IPS-11a (cell line): ENCODE measurements around the gene ZNF576.
"Not testable (repeated sequence)": the region's sequence is repeated elsewhere in the genome, so short reads cannot be mapped to it uniquely, and the experiment has no call there.

ENCODE experiments used
- H3K4me3 ChIP-seq: one replicate; pipeline ENCODE4 v1.5.1; 2013; ENCODE audit warnings: low read depth, low read length, control low read depth

Gene ZNF576, protein sequence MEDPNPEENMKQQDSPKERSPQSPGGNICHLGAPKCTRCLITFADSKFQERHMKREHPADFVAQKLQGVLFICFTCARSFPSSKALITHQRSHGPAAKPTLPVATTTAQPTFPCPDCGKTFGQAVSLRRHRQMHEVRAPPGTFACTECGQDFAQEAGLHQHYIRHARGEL

DNA sequence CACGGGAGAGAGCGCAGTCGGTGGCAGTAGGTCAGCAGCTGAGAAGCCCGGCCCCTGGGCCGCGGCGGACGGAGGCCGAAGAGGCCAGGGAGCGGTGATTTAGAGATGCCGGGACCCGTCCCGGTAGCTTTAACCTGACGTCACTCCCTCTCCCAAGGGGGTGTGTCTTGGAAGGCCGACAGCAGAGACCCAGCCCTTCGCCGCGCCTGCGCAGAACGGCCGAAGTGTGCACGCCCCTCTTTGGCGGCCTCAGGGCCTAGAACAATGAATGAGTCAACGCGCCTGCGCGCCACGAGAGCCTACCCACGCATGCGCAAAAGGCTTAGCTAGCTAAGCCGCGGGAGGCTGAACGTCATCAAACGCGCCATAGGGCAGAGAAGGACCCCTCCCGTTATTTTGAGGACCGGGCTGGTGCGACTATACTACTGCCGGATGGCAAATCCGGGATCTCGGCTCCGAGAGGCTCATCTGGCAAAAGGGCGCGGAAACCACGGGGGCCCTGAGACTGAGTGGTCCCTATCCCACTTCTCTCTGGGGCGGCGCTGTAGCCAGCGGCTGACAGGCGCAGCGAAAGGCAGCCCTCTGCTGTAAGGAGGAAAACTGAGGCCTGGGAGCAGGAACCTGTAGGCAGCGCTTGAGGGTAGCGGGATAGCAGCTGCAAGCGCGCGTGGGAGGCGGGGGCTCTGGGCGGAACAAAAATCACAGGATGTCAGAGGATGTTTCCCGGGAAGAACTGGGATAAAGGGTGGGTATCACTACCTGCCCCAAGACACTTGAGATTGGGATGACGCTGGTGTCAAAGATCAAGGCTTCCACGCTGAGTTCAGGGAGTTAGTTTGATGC is at the start of gene ZNF576, which contains the start of gene IRGQ:
ZNF576 (plus strand) TSS at position 597 of the 843 bp plus-strand sequence. CDS start 514 bp downstream, outside the sequence.
IRGQ (minus strand) TSS at position 136 of the 843 bp plus-strand sequence. CDS start 796 bp downstream, outside the sequence.
- H3K4me3 ChIP-seq, result peak within 1 kb of the TSS; percentile 88

DNA sequence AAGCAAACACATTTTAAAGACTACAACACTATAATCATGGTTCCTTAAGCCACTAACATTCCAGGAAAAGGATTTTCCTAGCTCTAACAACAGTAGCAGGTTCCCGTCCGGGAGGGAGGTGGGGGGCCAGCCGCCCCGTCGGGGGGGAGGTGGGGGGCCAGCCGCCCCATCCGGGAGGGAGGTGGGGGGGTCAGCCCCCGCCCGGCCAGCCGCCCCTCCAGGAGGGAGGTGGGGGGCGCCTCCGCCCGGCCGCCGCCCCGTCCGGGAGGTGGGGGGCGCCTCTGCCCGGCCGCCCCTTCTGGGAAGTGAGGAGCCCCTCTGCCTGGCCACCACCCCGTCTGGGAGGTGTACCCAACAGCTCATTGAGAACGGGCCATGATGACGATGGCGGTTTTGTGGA is 48.5 kb upstream of the ZNF576 start:
- not testable (repeated sequence) for H3K4me3 ChIP-seq

DNA sequence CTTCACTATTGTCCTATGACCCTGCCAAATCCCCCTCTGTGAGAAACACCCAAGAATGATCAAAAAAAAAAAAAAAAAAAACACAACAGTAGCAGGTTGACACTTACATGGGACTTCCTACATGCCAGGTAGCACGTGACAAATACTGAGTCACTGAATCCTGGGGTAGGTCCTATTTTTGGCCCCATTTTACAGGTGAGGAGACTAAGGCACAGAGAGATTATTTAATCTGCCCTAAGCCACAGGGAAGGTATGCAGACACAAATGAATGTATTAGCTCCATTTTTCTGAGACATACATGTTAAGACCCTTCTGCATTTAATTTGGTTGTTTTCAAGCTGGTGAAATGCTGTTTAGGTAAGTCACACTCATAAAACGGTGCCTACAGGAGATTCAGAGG is 47.7 kb upstream of the ZNF576 start:
- H3K4me3 ChIP-seq, result no peak overlapping the region

DNA sequence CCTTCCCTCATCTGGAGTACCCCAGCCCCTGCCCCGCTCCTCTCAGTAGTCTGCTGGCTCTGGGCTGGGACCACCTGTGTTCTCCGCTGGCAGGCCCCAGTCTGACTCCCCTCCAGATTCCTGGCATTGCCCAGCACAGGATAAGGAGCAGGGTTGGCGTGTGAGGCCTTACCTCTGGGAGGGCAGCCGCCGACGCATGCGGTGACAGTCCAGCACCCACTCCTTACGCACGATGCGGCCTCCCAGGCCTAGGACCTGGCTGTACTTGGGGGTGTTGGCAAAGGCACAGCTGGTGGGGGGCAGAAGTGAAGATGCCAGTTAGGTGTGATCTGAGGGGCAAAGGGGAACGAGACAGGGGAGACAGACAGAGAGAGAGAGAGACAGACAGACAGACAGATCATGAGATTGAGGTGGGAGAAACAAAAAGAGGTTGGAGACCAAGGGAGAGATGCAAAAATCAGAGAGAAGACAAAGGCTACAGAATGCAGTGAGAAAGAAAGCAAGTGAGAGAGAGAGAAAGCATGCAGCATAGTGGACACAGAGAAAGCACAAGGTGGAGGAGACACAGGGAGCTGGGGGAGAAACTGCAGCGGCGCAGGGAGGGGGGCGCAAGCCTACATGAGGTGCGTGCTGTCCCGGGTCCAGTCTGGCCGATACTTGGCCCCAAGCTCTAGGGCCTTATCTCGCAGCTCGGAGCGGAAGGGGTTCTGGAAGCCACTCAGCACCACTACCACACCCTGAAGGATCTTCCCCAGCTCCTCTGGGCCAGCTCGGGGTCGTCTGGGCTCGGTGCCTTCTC is 44.8 kb upstream of the ZNF576 start:
- no peak overlapping the region for H3K4me3 ChIP-seq

DNA sequence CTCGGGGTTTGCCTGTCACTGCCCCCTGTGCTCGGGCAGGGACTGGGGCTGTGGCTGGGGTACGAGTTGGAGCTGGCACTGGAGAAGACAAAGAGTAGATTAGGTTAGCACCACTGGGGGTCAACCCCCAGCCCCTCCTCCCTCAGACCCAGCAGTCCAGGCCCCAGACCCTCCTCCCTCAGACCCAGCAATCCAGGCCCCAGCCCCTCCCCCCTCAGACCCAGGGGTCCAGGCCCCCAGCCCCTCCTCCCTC is 44.3 kb upstream of the ZNF576 start:
- H3K4me3 ChIP-seq, result no peak overlapping the region

DNA sequence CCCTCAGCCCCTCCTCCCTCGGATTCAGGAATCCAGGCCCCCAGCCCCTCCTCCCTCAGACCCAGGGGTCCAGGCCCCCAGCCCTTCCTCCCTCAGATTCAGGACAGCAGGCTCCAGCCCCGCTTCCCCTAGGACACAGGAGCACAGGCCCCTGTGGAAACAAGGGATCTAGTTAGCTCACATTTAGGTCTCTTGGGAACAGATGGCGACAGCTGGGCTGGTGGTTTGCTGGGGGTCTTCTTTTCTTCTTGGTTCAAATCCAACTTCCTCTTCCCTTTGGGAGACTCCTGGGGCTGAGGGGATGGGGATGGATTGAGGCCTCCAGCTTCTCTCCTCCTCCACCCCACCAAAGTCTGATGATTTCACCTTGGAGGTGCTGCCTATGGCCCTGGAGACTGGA is 43.8 kb upstream of the ZNF576 start:
- H3K4me3 ChIP-seq, result no peak overlapping the region

DNA sequence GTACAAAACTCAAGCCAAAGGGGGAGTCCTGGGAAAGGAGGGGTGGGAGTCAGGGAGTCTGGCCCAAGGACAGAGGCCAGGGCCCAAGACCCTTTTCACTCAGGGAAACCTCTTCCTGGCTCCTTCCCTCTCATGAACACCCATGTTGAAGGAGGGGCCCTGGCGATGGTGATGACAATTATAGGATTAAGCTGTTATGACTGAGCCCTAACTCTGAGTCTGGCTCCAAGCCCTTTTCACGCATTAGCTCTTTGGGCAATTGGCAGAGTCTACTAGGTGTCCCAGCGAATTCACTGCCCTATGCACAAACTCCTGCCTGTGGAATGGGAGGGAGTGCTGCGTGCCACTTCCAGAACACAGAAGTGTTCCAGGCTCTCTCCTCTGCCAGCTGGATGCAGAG is 42.7 kb upstream of the ZNF576 start:
- H3K4me3 ChIP-seq, result no peak overlapping the region

DNA sequence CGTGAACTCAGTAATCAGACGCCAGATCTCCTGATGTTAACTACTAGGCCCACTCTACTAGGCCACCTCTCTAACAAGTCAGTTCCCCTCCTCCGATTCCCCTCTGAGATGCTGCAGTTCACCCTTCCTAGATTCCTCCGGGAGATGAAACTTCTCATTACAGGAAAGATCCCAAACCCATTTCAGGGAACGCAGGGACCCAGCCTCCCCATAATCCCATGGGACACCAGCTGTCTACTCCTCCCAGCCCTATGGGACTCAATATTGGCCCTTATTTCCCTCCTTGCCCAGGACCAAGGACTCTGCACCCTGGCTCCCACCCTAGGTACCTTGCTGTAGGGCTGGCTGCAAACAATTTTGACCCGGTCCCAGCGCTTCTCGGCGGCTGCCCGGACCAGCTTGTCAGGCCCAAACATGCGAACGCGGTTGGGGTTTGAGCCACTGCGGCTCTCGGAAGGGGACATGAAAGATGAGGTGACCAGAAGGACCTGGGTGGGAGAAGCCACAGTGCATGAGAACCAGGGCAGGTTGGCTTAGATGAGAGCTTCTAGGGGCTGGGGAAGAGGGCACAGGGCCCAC is 42.0 kb upstream of the ZNF576 start:
- H3K4me3 ChIP-seq, result no peak overlapping the region

DNA sequence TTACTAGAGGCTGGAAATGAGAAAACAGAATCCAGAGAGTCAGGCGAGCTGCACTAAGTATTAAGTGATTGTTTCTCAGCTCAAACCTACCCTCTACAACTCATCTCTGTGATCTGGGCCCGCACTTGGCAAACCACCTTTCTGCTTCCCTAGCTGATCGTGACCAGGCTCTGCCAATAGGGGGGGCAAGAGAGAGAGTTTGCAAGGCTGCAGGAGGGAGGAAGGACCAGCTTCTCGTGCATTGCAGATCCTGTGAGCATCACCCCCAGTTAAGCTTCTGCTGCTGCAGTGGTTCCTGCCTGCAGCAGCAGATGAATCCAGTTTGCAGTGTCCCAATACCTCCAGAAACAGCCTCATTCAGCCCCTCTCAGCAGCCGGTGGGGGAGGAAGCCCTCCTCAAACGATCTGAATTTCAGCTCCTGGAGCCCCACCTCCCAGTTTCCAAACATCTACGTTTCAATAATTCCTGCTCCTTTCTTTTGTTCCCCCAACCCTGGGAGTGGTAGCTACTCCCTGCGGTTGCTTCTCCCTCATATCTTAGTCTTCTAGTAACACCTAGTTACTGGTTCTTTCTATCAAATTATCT is 41.1 kb upstream of the ZNF576 start:
- no peak overlapping the region for H3K4me3 ChIP-seq

DNA sequence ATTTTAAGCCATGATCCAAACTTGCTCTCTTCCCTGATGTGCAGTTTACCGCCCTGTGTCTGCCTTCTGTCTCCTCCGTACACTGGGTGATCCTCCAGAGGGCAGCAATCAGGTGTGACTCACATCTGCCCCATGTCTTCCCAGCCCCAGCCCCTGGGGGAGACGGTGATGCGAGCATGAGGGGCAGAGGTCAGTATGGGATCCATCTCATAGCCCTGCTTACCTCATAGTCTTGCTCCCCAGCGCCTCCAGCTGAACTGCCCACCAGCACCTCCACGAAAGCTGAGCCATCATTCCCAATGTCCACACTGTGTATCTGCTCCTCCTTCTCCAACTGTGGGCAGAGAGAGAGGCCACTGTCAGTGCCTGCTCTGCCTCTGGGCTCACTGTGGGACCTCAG is 35.7 kb upstream of the ZNF576 start:
- H3K4me3 ChIP-seq, result no peak overlapping the region

DNA sequence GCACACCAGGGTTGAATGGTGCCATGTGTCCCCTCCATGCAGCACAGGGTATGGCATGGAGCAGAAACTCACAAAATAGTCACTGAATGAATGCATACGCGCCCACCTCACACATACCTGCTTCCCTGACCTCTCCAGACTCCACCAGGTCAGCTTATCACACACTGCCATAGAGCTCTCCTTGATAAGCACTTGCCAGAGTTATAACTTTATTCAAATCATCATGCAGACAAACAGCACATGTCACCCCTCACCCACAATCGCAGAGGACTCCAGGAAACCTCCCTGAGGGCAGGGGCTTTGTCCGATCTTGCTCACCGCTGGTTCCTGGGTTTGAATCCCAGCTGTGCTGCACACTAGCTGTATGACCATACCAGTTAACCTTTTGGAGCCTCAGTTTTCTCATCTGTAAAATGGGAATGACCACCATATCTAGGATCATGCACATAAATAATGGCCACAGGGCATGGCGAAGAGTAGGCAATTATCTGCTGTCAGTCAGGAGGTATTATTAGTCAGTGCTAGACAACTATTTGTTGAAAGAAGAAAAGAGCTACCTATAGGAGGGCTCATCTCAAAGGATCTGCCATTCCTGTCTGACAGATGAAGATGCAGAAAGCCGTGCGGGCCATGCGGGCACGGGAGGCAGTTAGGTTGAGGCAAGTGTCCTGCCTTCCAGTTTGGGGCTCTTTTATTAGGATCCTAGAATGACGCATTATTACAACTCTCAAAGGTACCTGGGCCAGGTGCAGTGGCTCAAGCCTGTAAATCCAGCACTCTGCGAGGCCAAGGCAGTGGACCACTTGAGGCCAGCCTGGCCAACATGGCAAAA is 35.0 kb upstream of the ZNF576 start:
- H3K4me3 ChIP-seq, result no peak overlapping the region

DNA sequence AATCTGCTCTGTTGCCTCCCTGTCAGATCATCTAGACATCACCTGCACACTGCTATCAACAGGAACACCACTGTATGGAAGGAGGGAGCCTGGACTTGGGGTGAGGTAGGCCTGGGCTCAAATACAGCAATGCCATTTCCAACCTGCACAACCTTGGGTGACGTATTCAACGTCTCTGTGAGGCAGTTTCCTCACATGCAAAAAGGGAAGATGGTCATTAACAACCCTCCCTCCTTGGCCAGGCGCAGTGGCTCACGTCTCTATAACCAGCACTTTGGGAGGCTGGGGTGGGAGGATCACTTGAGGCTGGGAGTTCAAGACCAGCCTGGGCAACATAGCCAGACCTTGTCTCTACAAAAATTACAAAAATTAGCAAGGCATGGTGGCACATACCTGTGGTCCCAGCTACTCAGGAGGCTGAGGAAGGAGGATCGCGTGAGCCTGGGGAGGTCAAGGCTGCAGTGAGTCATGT is 34.1 kb upstream of the ZNF576 start:
- H3K4me3 ChIP-seq, result no peak overlapping the region

DNA sequence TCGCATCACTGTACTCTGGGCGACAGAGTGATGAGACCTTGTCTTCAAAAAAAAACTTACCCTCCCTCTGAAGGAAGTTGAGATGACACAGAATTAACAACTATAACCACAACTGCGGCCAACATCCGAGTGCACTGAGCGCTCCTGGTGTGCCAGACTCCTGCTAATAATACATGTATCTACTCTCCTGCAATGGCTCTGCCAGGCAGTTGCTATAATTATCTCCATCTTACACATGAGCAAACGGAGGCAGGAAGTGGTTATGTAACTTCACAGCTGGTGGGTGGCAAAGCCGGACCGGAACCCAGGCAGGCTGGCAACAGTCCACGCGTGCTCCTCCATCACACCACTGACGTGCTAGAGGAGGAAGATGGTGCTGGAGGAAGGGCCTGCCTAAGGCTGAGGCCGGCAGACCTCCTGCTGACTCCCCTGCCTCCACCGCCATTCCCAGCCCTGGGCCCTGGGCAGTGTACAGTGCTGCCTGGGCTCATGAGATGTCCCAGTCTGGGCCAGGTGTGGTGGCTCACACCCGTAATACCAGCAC is 33.6 kb upstream of the ZNF576 start:
- H3K4me3 ChIP-seq, result no peak overlapping the region

DNA sequence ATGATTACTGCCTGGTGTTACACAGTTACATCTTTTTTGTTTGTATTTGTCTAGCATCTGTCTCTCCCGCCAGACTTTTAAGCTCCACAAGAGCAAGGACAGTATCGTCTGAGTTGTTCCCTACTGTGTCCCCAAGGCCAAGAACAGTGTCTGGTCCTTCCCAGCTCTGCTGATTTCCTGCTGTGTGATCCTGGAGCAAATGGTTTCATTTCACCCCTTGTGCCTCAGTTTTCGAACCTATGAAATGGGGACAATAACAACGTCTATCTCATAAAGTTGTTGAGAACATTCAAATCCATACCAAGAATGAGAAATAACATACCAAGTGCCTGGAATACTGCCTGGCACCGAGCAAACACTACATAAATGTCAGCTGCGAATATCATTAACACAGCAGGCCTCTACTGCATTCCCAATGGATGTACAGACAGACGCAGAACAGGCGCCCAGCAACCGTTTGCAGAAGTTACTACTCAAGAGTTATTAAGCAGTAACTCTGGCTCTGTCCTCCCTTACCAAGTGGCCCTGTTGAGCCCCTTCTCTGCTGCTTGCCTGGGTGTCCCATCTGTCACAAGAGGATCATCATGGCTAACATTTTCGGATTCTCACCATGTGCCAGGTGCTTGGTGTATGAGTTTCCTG is 32.5 kb upstream of the ZNF576 start:
- no peak overlapping the region for H3K4me3 ChIP-seq

DNA sequence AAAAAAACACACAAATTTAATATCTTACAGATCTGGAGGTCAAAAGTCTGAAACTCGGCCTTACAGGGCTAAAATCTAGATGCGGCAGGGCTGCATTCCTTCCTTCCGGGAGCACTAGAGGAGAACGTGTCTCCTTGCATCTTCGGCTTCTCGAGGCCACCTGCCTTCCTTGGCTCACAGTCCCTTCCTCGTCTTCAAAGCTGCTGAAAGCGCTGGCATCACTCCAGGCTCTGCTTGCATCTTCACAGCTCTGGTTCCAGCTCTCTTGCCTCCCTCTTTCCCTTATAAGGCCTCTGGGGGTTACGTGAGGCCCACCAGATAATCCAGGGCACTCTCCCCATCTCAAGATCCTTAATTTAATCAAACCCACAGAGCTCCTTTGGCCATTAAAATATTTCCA is 31.6 kb upstream of the ZNF576 start:
- no peak overlapping the region for H3K4me3 ChIP-seq

DNA sequence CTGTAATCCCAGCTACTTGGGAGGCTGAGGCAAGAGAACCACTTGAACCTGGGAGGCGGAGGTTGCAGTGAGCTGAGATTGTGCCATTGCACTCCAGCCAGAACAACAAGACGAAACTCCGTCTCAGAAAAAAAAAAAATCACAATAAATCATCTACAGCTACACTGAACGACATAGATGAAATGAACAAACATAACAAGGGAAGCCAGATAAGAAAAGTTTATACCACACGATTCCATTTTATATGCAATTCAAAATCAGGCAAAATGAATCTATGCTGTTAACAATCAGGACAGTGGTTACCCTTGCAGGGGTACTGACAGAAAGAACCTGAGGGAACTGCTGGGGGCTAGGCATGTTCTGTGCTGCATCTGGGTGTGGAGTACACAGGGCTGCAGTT is 26.7 kb upstream of the ZNF576 start:
- no peak overlapping the region for H3K4me3 ChIP-seq

DNA sequence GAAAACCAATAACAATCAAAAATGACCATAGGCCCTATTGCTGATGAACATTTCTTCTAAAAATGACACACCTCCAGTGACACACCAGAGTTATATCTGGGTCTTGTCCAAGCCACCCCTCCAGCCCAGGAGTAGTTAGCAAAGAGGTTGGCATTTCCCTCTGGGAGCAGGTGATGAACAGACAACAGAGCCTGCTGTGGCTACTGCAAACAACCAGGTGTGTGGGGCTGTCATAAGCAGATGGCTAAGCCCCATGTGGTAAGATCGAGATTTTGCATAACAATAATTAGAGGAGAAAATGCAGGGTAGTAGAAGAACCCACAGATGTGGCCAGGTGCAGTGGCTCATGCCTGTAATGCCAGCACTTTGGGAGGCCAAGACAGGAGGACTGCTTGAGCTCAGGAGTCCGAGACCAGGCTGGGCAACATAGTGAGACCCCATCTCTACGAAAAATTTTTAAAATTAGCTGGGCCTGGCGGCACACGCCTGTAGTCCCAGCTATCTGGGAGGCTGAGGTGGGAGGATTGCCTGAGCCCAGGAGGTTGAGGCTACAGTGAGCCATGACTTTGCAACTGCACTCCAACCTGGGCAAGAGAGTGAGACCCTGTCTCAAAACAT is 26.1 kb upstream of the ZNF576 start:
- no peak overlapping the region for H3K4me3 ChIP-seq

DNA sequence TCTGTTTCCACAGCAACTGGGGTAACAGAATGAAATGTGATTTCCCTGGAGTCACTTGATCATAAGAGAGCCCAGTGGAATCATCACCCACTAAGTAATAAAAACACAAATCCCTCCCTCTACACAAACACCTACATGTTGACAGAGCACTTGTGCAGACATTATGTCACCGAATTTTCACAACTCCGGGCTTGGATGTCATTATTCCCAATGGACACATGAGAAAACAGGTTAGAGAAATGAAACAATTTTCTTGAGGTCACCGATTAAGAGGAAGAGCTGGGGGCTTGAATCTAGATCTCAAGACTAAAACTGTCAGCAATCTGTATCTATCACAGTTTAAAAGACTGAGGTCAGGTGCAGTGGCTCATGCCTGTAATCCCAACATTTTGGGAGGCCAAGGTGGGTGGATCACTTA is 24.2 kb upstream of the ZNF576 start:
- H3K4me3 ChIP-seq, result no peak overlapping the region
